Lung (tissue), 12 donors: ENCODE data around the gene SLC25A13. TPM values are rescaled to one million over a fixed set of nuclear protein-coding genes. Genes with fewer than 3 reads are reported as not detected.

Source experiments
- ATAC-seq: fragments of 200-7000 bp; cut with Tn5 transposase; one replicate; pipeline ENCODE4 v1.9.1; 2020; ENCODE audit warnings: moderate number of reproducible peaks; ENCODE audit not compliant: insufficient read depth, low FRiP score
- DNase-seq, 3 donors: peaks; one replicate each; pipeline ENCODE4 v3.0.0-alpha.2; 2013 to 2017
- H3K27ac ChIP-seq, 2 donors: one replicate each; pipeline ENCODE4 v1.5.1; 2013; ENCODE audit warnings: mild to moderate bottlenecking in 2 of 2, moderate library complexity in 2 of 2, control low read depth in 1 of 2, inconsistent platforms in 1 of 2, low read depth in 1 of 2, low read length in 1 of 2
- H3K27me3 ChIP-seq, 3 donors: one replicate each; pipeline ENCODE4 v1.5.1; 2013; ENCODE audit warnings: low read length in 2 of 3; ENCODE audit not compliant: control insufficient read depth in 3 of 3, insufficient read depth in 3 of 3
- H3K36me3 ChIP-seq, 4 donors: one replicate each; pipeline ENCODE4 v1.5.1; 2013; ENCODE audit warnings: low read length in 4 of 4, mild to moderate bottlenecking in 1 of 4, moderate library complexity in 1 of 4; ENCODE audit not compliant: control insufficient read depth in 4 of 4, insufficient read depth in 4 of 4
- H3K4me1 ChIP-seq, 5 donors: one replicate each; pipeline ENCODE4 v1.5.1; 2013; ENCODE audit warnings: low read length in 5 of 5, mild to moderate bottlenecking in 2 of 5, moderate library complexity in 1 of 5; ENCODE audit not compliant: control insufficient read depth in 5 of 5, insufficient read depth in 5 of 5
- H3K4me3 ChIP-seq: one replicate; pipeline ENCODE4 v1.5.1; 2013; ENCODE audit warnings: mild to moderate bottlenecking, control low read depth, moderate library complexity
- H3K9ac ChIP-seq, 2 donors: one replicate each; pipeline ENCODE4 v1.5.1; 2013; ENCODE audit warnings: low read length in 2 of 2, control low read depth in 1 of 2; ENCODE audit not compliant: insufficient read depth in 1 of 2
- H3K9me3 ChIP-seq, 4 donors: one replicate each; pipeline ENCODE4 v1.5.1; 2013; ENCODE audit warnings: low read length in 3 of 4, mild to moderate bottlenecking in 1 of 4, moderate library complexity in 1 of 4; ENCODE audit not compliant: control insufficient read depth in 4 of 4, insufficient read depth in 3 of 4
- WGBS, 2 donors: extraction: QIAGEN DNeasy Blood & Tissue Kit; methylation state at CpG; one replicate each; pipeline ENCODE4 v1.1.7; 2013; 5-methylcytosine and 5-hydroxymethylcytosine counted together
- polyA plus RNA-seq, 2 donors: library from polyadenylated mRNA; stranded (reverse); fragments of 200-250 nt; gene quantifications; one replicate each; pipeline ENCODE4 v1.2.1, GENCODE V29; 2013
- total RNA-seq, 2 donors: library from RNA; depleted of rRNA in 1 of 2; stranded (reverse); fragments of >200 nt in 1 of 2; gene quantifications; one replicate each; pipeline ENCODE4 v1.2.1, GENCODE V29; 2014 to 2021
- TF ChIP-seq, protein P1 (sequence below): IDR thresholded peaks from 2 replicates; pipeline ENCODE4 v1.5.1; 2012; ENCODE audit warnings: mild to moderate bottlenecking; ENCODE audit errors: control extremely low read depth, extremely low read depth
- donor health status: control.
- donor health status: control.
- donor health status: Bipolar disorder and iron deficiency.
- donor health status: healthy.
- donor health status: DM: yes; HTN: yes; CAD: no.

SLC25A13 gene
- total and polyA plus RNA-seq, 4 donors, result 7.8 to 40.8 (median 19.6) TPM

DNA sequence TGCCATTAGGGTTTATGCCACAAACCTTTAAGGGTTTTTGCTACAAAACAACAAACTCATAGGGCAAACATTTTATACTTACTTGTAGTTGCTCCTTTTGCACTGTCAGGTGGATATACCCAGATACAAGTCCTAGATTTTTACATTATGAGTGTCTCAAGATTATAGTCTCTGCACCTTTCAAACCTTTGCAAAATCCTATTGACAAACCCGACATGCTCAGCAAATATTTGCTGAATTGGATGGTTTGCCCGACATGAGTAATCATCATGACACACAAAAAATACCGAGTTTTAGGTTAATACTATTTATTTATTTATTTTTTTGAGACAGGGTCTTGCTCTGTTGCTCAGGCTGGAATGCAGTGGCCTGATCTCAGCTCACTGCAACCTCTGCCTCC lies 117.3 kb downstream of the SLC25A13 start:
- H3K9me3 ChIP-seq, result peaks cover 0 to 2% (median 0%) of the 10 kb centered on the region in 4 donors
- no peak overlapping the region for H3K27ac ChIP-seq
- peaks cover 0 to 2% (median 0%) of the 10 kb centered on the region in 5 donors for H3K4me1 ChIP-seq
- 91 to 92% methylated on average over 3 of the region's 3 CpGs for WGBS, 2 donors
- peaks cover 0 to 5% (median 1%) of the 10 kb centered on the region in 4 donors for H3K36me3 ChIP-seq
- no peak overlapping the region for H3K4me3 ChIP-seq
- DNase-seq (no peak), ATAC-seq (no peak)
- H3K9ac ChIP-seq, result no peak overlapping the region
- no peaks in the 10 kb centered on the region for H3K27me3 ChIP-seq
- TF ChIP-seq, protein P1, sequence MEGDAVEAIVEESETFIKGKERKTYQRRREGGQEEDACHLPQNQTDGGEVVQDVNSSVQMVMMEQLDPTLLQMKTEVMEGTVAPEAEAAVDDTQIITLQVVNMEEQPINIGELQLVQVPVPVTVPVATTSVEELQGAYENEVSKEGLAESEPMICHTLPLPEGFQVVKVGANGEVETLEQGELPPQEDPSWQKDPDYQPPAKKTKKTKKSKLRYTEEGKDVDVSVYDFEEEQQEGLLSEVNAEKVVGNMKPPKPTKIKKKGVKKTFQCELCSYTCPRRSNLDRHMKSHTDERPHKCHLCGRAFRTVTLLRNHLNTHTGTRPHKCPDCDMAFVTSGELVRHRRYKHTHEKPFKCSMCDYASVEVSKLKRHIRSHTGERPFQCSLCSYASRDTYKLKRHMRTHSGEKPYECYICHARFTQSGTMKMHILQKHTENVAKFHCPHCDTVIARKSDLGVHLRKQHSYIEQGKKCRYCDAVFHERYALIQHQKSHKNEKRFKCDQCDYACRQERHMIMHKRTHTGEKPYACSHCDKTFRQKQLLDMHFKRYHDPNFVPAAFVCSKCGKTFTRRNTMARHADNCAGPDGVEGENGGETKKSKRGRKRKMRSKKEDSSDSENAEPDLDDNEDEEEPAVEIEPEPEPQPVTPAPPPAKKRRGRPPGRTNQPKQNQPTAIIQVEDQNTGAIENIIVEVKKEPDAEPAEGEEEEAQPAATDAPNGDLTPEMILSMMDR, result no peak

GRCh38 chr7:96203786-96204185 lies 118.1 kb downstream of the SLC25A13 start:
- ATAC-seq (no peak), DNase-seq (no peak)
- no peak overlapping the region for H3K9ac ChIP-seq
- no peaks in the 10 kb centered on the region for H3K27me3 ChIP-seq
- H3K4me3 ChIP-seq, result no peak overlapping the region
- peaks cover 0 to 2% (median 0%) of the 10 kb centered on the region in 4 donors for H3K9me3 ChIP-seq
- H3K27ac ChIP-seq, result no peak overlapping the region
- no peaks in the 10 kb centered on the region for H3K4me1 ChIP-seq
- TF ChIP-seq, protein P1, result no peak
- WGBS, 2 donors, result 97 to 100% methylated on average over 3 of the region's 3 CpGs
- peaks cover 0 to 5% (median 1%) of the 10 kb centered on the region in 4 donors for H3K36me3 ChIP-seq

DNA sequence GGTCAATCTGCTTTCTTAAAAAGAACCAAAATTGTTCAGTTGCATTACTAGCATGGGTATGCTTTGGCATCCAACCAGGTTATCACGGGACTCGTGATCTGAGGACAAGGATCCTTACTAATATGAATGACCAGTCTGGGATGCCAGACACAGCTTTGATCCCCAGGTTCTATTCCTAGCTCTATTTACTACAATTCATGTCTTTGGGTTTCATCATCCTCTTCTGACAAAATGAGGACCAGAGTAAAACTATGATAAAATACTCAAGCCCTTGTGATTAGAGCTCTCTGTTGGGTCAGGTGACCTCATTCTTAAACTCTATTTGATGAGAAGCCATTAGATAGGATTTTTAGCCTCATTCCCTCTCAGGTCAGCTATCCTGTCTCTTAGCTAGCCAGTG lies 119.8 kb downstream of the SLC25A13 start:
- ATAC-seq, result no peak
- H3K27ac ChIP-seq, result no peak overlapping the region

More for the DNA sequence above, 119.8 kb downstream of the SLC25A13 start:
- TF ChIP-seq, protein P1, result no peak
- Histone ChIP-seq H3K4me3 (no peak overlapping the region), H3K4me1 (no peaks in the 10 kb centered on the region), H3K36me3 (peaks cover 0 to 5% (median under 1%) of the 10 kb centered on the region in 4 donors), H3K27me3 (no peaks in the 10 kb centered on the region), H3K9me3 (peaks cover 0 to 2% (median 0%) of the 10 kb centered on the region in 4 donors), H3K9ac (no peak overlapping the region)
- no peak for DNase-seq
- 96 to 98% methylated on average over 2 of the region's 2 CpGs for WGBS, 2 donors
